Embryonic facial prominence (tissue), 1 donor: ENCODE results near the gene OSCAR.

Source experiments
- DNase-seq: peaks from one replicate; pipeline ENCODE4 v3.0.0-alpha.2; 2016; ENCODE audit errors: extremely low spot score

OSCAR gene

GRCh38 chr19:54100561-54100960, at the start of gene OSCAR:
TSS of gene OSCAR (minus strand) at chr19:54100803. CDS start at chr19:54100792, 11 bp downstream.
- DNase-seq: no peak

- DNase-seq: no peak
Measured at GRCh38 chr19:54149021-54149812, 48.6 kb upstream of the OSCAR start.

GRCh38 chr19:54148158-54148557, 47.6 kb upstream of the OSCAR start:
- DNase-seq: no peak

- DNase-seq: no peak
Measured at GRCh38 chr19:54147676-54148075, 47.1 kb upstream of the OSCAR start.

DNA sequence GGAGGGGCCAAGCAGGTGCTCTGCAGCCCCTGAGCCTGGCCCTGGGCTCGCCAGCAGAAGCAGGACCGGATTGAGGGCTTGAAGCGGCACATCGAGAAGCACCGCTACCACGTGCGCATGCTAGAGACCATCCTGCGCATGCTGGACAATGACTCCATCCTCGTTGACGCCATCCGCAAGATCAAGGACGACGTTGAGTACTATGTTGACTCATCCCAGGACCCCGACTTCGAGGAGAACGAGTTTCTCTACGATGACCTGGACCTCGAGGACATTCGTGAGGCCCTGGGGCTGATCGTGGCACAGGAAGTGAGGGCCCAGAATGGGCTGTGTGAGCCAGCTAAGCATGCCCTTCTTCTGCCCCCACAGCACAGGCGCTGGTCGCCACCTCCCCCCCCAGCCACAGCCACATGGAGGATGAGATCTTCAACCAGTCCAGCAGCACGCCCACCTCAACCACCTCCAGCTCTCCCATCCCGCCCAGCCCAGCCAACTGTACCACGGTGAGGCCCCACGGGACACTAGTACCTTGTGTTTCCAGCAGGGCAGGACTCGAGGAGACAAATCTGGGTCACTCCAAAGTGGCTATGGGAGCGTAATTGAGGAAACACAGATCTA, 45.0 kb upstream of the OSCAR start:
- no peak for DNase-seq

DNA sequence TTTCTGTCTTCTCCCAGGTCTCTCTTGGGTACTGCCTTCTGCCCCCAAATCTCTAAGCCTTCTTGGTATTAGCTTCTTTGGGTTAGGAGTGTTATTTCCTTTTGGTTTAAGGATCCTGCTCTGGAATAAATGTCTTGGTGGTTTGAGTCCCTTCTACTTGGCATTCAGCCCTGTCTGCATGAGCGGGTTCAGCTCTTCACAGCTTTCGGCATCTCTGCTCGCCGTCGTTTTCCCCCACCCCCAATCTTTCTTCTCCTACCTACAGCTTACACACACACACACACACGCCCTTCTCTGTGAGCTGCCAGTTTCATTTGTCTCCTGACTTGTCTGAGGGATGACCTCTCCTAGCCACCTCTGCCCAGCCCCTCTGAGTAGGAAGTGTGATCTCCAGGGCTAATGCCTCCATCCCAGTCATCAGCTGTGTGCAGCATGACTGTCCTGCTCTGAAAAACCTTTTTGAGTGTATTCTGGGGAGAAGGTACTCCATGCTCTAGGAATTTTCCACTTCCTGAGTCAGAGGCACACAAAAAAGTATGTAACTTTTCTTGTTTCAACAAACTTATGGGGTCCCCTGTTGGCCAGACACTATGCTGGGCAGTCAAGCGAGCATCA, 41.7 kb upstream of the OSCAR start:
- DNase-seq: no peak

DNA sequence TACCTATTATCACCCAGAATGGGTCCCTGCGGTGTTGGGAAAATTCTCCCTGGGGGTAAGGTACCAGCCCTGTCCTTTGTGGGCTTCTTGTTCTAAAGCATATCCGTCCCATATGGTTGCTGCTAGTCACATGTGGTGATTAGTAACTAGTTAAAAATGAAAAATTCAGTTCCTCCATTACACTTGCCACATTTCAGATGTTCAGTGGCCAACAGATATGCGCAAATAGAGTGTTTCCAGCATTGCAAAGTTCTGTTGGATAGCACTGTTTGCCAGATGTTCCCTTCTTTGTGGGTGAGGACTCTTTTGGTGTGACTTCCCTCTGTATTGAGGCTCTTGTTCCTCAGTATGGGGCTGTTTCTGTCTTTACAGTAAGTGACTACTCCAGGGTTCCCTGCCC, 40.8 kb upstream of the OSCAR start:
- DNase-seq: no peak

DNA sequence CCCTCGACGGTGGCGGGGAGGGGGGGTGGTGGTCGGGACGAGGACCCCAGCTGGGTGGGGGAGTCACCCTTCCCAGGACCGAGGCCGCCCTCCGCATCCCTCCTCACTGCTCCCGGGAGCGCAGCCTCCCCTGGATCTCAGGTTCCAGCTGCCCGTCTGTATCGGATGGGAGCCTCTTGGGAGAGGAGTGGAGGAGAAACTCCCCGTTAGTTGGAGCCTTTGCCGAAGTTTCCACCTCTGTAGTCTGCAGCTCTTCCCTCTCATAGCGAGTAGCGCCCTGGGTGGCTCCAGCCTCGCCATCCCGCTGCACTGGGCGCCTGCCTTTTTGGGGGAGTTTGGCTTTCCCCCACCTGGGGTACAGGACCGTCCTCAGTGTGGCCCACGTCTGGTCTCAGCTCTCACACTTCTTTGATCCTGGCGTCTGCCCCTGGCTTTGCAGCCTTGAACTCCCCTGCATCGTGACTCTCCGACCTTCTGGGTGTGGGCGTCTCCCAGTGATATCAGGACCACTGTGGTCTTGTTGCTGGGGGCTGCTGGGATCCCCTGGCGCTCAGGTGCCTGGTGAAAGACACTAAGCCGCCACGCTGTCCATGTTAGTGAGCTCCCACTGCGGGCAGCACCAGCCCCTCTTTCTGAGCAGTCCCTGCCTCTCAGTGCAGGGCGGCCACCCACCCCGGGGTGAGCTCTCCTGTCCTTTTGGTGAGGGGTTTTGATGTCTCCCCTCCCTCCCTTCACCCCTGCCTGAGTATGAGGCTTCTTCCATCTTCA, 38.1 kb upstream of the OSCAR start:
- DNase-seq: no peak

DNA sequence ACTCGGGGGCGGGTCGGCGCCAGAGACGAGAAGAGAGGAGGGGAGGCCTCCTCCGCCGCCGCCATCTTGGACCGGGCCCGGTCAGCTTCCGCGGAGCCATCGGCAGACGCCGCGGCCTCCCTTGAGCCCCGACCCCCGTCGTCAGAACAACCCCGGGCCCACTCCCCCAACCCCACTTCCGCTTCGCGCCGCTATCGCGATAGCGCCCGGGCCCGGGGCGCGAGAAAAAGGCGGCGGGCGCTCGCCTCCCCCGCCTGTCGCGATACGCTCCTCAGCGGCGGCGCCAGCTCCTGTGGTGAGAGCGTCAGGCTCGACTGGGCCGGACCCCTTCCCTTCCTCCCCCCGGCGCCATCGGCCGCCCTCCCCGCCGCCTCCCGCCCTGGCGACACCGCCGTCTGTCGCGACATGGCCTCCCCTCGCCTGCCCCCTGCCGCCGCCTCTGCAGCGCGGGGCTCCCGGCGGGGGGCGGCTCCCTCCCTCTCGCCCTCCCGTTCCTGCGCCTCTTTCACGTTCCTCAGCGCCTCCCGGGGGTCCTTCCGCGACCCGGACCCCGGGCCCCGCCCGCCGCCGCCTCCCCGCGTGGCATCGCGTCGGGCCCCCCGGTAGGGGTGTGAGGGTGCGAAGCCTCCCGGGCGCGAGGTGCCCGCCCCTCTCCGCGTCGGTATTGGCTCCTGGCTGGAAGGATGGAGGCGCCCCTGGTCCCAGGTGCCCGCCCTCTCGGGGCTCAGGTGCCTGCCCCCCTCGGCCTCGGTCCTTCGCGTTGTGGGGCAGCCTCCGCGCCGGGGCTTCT, 37.3 kb upstream of the OSCAR start, which contains the start of gene CNOT3:
TSS of gene CNOT3 (plus strand) at position 64 of the 790 bp plus-strand sequence. CDS start 5,217 bp downstream, outside the sequence.
- DNase-seq: no peak

- DNase-seq: peak; percentile 100
Measured at GRCh38 chr19:54136864-54137698, 36.5 kb upstream of the OSCAR start.

GRCh38 chr19:54136086-54136863, 35.7 kb upstream of the OSCAR start:
- DNase-seq: no peak

DNA sequence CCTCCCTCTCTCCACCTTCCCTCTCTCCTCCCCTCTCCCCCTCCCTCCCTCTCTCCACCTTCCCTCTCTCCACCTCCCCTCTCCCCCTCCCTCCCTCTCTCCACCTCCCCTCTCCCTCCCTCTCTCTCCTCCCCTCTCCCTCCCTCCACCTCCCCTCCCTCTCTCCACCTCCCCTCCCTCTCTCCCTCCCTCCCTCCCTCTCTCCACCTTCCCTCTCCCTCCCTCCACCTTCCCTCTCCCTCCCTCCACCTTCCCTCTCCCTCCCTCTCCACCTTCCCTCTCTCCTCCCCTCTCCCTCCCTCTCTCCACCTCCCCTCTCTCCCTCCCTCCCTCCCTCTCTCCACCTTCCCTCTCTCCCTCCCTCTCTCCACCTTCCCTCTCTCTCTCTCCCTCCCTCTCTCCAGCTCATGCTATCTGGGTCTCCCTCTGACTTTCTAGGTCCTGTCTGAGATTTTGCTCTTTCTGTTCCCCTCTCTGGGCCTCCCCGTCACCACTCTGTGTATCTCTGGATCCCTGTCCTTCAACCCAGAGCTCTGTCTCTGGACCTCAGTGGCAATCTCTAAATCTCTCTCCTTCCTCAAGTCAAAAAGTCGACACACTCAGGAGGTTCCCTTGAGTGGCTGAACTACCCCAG, 33.5 kb upstream of the OSCAR start:
- DNase-seq: no peak

GRCh38 chr19:54133312-54133956, 32.8 kb upstream of the OSCAR start:
- peak; percentile 70 for DNase-seq

GRCh38 chr19:54129617-54129996, 29.0 kb upstream of the OSCAR start:
- no peak for DNase-seq

GRCh38 chr19:54128796-54129616, 28.4 kb upstream of the OSCAR start:
- DNase-seq: no peak

GRCh38 chr19:54128441-54128725, 27.8 kb upstream of the OSCAR start:
- DNase-seq: no peak

DNA sequence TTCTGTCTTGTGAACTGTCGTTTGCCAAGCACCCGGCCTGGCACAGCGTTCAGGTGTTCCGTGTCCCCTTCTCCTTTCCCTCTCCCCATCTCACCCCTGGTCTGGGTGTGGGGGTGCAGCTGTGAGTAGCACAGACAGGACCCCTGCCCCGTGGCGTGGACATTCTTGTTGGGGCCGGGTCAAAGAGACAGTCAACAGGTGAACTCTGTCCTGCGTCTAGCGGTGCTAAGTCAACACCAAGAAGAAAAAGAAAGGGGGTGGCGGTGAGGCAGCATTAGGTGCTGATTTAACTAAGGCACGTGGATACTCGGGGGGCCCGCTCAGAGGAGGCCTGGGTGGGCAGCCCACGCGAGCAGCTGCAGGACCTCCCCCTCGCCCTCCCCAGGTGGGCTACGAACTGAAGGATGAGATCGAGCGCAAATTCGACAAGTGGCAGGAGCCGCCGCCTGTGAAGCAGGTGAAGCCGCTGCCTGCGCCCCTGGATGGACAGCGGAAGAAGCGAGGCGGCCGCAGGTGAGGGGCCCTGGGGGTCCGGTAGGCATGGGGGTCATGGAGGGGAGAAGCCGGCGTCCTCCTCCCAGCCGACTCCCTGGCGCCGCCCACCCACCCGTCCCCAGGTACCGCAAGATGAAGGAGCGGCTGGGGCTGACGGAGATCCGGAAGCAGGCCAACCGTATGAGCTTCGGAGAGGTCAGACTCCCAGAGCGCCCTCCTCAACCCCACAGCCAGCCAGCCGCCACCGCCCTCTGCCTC, 27.3 kb upstream of the OSCAR start:
- DNase-seq: no peak
